Measurements from ENCODE around the gene RAI1.

Gene RAI1

DNA sequence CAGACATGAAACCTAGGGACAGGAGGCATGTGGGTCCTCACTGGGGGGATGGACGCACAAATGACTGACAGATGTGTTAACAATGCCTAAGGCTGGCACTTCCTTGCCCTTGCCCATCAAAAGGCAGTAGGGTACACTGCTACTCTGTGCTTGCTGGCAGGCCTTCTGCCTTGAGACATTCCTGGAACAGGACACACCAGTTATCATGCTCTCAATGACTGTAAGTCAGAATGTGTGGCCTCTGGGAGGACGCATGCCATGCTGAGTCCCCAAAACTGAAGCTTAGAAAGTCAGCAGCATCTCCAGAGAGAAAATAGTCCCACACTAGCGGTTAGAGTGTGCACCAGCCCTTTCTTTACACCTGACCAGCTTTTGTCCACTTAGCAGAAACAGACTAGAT, 171.7 kb downstream of the RAI1 start:
- DNase-seq, result no peak

GRCh38 chr17:17853811-17854447, 172.7 kb downstream of the RAI1 start:
- DNase-seq, result no peak

- no peak for DNase-seq
These were observed 174.7 kb downstream of the RAI1 start for GRCh38 chr17:17855976-17856375.

DNA sequence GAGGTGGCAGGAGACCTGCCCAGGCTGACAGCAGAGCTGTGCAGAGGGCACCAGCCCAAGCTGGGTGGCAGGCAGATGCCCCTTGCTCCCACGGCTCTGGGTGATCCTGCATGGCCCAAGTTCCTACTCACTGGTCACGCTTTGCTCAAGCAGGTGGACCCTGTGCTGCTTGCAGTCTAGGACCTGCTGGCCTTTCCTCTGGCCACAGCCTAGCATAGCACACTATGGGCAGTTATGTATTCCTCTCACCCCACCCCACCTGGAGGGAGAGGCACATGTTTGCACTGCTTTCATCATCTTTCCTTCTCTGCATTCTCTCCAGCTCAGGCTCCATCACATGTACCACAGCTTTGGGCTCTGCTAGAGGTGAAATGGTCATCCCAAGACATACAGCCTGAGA, 175.1 kb downstream of the RAI1 start:
- DNase-seq, result no peak

DNA sequence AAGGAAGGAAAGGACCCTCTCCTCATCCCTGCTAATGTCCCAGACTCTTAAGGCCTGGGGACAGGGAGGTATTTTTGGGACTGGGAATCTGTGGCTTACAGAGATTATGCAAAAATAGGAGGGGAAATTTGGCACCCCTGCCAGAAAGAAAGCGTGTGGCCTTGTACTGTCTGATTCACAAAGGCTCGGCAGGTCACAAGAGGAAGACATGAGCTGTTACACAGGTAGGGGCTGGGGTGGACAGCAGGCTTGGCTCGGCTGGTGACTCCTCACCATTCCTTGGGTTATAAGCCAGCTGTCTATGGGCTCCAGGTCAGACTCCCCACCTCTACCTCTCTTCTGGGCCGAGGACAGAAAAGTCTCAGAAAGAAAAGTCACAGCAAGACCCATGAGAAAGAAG, 176.2 kb downstream of the RAI1 start:
- no peak for DNase-seq

- peak; percentile 64 for DNase-seq
These were observed 178.9 kb downstream of the RAI1 start for GRCh38 chr17:17859909-17860765.

DNA sequence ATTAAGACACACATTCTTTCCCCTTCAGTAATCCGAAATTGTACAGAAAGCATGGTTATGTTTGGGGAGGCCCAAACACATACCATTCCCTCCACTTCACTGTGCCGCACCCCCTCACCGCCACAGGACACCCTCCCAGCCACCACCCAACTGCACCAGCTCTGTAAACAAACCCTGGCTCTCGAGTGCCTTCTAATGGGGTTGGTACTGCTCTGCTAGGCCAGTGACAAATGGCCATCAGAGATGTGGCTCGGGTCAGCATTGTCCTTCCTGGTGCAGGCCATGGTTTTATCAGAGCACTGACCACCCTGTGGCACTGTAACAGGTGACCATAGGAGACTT, 179.5 kb downstream of the RAI1 start:
- DNase-seq, result no peak

Data from stimulated activated CD4-positive, alpha-beta T cell treated with anti-CD3 and anti-CD28 coated beads, Interleukin-12 subunit alpha, Interleukin-12 subunit beta, amount 100 ng/mL, for 4 hours (primary cell).